Left colon (tissue), 2 donors: ENCODE results near the gene GPR35. TPM values are rescaled to one million over a fixed set of nuclear protein-coding genes. Genes with fewer than 3 reads are reported as not detected.
"Not testable (repeated sequence)": the region's sequence is repeated elsewhere in the genome, so short reads cannot be mapped to it uniquely, and the experiment has no call there.

Experiments used
- ATAC-seq: fragments of 200-7000 bp; cut with Tn5 transposase; one replicate; pipeline ENCODE4 v1.9.1; 2020; ENCODE audit warnings: mild to moderate bottlenecking, moderate library complexity
- DNase-seq, 2 donors: peaks; one replicate each; pipeline ENCODE4 v3.0.0-alpha.2; 2020
- intact Hi-C, 2 donors: fragments of 100-400 bp; cut with DNase I in 1 of 2; cut with micrococcal nuclease in 1 of 2; formaldehyde crosslinking; loops; one replicate each; pipeline versions ENCODE4 v1.11.2 to v1.14.0; 2022; cut with DNase I, micrococcal nuclease
- total RNA-seq, 2 donors: library from RNA; stranded (reverse); fragmentation: NEBNext Ultra II Directional; extraction: Animal tissue kit (Norgen Biotek cat#: 25700); gene quantifications; one replicate each; pipeline ENCODE4 v1.2.1, GENCODE V29; 2021
- donor health status: DM: no; HTN: no; CAD: no.
- donor health status: DM: yes; HTN: yes; CAD: no.

GPR35 gene
- total RNA-seq, 2 donors from 2014 or later = 67.5 to 84.3 TPM

DNA sequence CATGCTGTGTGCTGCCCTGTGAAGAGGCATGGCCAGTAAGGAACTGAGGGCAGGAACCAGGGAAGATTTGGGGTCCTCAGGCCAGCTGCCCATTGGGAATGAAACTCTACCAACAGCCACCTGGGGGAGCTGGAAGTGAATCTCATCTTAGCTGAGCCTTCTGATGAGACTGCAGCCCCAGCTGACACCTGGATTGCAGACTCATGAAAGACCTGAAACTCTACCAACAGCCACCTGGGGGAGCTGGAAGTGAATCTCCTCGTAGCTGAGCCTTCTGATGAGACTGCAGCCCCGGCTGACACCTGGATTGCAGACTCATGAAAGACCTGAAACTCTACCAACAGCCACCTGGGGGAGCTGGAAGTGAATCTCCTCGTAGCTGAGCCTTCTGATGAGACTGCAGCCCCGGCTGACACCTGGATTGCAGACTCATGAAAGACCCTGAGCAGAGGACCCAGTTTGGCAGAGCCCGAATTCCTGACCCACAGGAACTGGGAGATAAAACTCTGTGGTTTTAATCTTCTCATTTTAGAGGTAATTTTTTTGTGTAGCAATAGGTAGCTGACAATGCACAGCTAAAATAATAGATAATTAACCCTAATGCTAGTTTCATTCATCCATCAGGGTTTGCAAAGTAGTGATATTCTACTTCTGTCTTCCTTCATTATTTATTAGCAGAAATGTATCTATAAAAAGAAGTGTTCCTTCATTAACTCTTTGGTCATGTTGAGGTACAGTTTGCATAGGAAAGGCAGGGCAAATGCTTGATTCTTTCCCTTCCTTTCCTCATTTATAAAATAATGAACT is 8.2 kb upstream of the GPR35 start:
- DNase-seq (peak; percentile 4 to 14), ATAC-seq (peak; percentile 65)
- intact Hi-C loops = not testable (repeated sequence)

- ATAC-seq (no peak), DNase-seq (no peak)
- intact Hi-C loops = no loop called here
Measured at GRCh38 chr2:240618776-240619175, 6.5 kb upstream of the GPR35 start.

DNA sequence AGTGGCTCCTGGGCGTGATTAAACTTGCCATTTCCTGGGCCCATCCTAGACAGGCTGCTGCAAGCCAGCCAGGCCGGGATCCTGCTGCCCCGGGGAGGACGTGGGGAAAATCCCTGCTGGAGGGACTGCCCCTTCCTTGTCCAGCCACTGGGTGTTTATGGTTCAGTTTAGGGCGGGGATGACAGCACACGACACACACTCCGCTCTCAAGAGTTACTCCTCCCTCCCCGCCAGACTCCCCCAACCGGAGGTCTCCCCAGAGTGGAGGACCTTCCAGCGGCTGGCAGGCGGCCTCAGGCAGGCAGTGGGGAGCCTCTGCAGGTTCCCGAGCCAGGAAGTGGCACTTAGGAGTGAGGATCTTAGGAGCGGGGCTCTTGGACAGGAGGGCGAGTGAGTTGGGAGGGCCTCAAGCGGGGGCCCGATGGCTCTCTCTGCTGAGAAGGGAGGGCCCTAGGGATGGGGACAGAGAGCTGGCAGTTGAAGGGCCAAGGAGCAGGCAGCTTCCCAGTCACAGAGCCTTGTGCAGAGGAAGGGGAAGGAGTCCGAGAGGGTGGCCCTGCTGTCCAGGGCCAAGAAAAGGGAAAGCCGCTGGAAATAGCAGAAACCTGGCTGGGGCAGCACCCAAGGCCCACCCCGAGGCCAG is 5.7 kb upstream of the GPR35 start:
- DNase-seq (peak; percentile 15 to 30), ATAC-seq (peak; percentile 45)
- intact Hi-C loops = no loop called here

GRCh38 chr2:240620149-240620731 is 5.0 kb upstream of the GPR35 start:
- ATAC-seq (no peak), DNase-seq (peak; percentile 7 to 22)
- intact Hi-C loops = no loop called here

GRCh38 chr2:240620859-240621258 is 4.4 kb upstream of the GPR35 start:
- intact Hi-C loops = no loop called here
- DNase-seq (peak; percentile 7 to 24), ATAC-seq (no peak)

- ATAC-seq (no peak), DNase-seq (peak; percentile 3 to 18)
- intact Hi-C loops = no loop called here
Measured at GRCh38 chr2:240622060-240622411, 3.2 kb upstream of the GPR35 start.

DNA sequence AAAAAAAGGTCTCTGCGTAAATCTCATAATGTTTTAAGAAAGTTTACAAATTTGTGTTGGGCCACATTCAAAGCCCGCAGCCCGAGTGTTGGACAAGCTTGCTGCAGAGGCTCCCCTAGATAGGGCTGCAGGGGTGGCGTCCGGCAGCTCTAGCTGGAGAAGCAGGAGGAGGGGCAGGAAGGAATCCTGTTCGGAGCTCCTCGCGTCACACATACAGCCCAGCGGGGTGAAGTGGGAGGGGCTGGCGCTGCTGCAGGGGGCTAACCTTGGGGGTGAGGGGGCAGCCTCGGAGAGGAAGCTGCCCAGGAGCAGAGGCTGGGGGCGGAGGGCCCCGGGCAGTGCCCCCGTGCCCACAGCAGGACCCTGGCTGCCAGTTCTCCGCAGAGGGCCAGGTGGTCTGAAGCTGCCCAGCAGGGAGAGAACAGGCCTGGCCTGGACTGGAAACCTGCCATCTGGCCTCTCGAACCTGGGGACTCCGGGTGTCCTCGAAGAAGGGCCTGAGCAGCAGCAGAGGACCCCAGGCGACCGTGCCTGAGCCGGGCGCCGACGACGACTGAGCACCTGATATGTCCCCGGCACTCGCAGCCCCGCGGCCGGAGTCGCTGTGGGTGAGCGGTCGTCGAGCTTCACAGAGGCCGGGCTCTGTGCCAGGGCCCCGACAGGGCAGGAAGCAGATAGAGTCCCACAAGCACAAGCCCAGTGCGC is 2.6 kb upstream of the GPR35 start:
- intact Hi-C loops = no loop called here
- no peak for ATAC-seq
- DNase-seq = peak; percentile 24 to 28

GRCh38 chr2:240623531-240624010 is 1.7 kb upstream of the GPR35 start:
- DNase-seq (peak; percentile 4 to 10), ATAC-seq (peak; percentile 2)
- intact Hi-C loops = no loop called here

DNA sequence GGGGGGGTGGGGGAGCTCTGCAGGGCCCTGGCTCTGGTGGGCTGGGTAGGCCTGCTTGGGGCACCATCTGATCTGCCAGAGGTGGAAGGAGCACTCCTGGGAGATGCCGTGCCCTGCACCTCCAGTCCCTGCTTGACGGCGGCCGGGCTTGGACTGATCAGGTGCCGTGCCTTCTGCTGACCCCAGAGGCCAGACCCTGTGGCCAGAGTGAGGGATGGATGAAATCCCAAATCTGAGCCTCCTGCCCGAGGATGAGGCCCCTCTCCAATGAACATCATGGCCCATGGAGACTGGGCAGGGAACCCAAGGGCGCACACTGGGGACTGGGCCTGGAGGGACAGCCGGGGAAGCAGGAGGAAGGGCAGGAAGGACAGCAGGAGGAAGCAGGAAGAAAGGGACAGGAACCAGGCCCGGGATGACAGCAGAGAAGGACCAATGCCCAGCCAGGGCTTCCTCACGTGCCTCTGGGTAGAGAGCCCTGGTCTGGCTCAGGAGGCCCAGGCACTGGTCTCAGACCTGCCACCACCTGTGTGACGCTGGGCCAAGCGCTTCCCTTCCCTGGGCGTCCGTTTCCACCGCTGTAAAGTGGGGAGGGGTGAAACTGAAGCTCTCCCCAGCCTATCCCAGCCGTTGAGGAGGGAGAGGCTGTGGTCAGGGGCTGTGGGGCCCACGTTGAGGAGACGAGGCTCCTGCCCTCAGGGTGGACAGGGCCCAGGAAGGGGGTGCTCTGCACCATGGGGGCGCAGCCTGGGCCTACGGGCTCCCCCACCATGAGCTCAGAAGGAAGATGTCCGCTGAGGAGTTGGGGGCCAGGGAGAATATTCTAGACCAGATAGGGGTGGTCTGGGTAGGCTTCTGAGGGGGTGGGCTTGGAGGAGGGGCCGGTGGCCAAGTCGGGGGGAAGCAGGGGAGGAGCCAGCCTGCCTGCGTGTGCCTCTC is 1.0 kb upstream of the GPR35 start:
- intact Hi-C loops = no loop called here
- DNase-seq (peak; percentile 24 to 31), ATAC-seq (peak; percentile 63)

GRCh38 chr2:240626531-240627300 is 1.4 kb downstream of the GPR35 start:
- ATAC-seq (no peak), DNase-seq (peak; percentile 28 to 35)
- intact Hi-C loops = no loop called here

- peak; percentile 3 to 14 for DNase-seq
- ATAC-seq = no peak
- intact Hi-C loops = no loop called here
Measured at GRCh38 chr2:240627736-240628506, 2.6 kb downstream of the GPR35 start.

DNA sequence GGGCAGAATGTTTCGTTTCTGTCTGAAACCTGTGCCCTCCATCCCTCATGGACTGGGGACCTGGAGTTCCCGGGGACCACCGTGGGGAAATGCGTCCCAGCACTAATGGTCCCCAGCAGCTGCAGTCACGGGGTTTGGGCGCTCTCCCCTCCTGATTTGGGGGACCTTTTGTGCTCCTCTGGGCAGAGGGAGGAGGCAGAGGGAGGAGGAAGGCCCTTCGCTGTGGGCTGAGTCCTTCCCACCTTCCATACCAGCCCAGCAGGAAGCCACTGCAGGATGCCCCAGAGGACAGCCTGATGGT is 3.2 kb downstream of the GPR35 start:
- peak in 1 of 2 donors; percentile 1 for DNase-seq
- no peak for ATAC-seq
- intact Hi-C loops = no loop called here

DNA sequence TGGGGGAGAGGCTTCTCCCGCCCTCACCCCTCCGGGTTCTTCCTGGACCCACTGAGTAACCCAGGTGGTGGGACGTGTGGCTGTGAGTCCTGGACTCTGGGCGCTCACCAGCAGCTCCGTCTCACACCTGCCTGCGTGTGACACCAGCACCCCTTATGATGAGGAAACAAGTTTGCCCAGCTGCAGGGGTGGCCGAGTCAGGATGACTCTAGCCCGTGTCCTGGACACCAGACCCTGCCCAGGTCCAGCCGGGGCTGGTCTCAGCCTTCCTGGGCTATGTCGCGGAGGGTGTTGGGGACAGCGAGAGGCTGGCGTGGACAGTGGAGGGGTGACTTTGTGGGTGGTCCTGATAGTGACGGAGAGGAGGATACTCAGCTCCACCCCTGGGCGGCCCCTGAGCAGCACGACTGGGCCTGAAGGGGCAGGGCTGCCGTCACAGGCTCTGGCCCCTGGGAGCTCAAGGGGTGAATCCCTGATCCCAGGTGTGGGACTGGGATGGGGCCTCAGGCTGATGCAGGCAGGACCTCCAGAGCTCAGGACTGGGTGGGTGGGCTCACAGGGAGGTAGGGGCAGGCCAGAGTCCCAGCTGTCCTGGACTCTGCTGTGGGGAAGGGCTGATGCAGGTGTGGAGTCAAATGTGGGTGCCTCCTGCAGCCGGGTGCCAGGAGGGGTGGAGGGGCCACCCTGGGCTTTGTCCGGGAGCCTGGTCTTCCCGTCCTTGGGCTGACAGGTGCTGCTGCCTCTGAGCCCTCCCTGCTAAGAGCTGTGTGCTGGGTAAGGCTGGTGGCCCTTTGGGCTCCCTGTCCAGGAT is 3.7 kb downstream of the GPR35 start:
- ATAC-seq = no peak
- DNase-seq = peak; percentile 3 to 17
- intact Hi-C loops = no loop called here

DNA sequence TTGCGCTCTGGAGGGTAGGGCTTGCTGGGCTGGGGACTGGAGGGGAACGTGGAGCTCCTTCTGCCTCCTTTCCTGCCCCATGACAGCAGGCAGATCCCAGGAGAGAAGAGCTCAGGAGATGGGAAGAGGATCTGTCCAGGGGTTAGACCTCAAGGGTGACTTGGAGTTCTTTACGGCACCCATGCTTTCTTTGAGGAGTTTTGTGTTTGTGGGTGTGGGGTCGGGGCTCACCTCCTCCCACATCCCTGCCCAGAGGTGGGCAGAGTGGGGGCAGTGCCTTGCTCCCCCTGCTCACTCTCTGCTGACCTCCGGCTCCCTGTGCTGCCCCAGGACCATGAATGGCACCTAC is 4.3 kb downstream of the GPR35 start:
- ATAC-seq (no peak), DNase-seq (no peak)
- intact Hi-C loops = no loop called here

DNA sequence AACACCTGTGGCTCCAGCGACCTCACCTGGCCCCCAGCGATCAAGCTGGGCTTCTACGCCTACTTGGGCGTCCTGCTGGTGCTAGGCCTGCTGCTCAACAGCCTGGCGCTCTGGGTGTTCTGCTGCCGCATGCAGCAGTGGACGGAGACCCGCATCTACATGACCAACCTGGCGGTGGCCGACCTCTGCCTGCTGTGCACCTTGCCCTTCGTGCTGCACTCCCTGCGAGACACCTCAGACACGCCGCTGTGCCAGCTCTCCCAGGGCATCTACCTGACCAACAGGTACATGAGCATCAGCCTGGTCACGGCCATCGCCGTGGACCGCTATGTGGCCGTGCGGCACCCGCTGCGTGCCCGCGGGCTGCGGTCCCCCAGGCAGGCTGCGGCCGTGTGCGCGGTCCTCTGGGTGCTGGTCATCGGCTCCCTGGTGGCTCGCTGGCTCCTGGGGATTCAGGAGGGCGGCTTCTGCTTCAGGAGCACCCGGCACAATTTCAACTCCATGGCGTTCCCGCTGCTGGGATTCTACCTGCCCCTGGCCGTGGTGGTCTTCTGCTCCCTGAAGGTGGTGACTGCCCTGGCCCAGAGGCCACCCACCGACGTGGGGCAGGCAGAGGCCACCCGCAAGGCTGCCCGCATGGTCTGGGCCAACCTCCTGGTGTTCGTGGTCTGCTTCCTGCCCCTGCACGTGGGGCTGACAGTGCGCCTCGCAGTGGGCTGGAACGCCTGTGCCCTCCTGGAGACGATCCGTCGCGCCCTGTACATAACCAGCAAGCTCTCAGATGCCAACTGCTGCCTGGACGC is 4.9 kb downstream of the GPR35 start:
- intact Hi-C loops = no loop called here
- DNase-seq (peak; percentile 4 to 16), ATAC-seq (no peak)
